Fibroblast of lung (primary cell): ENCODE measurements around the gene KNCN.

Experiments used
- EZH2 ChIP-seq: IDR thresholded peaks from 2 replicates; pipeline ENCODE4 v1.5.1; 2012; ENCODE audit warnings: low read length, control low read depth, mild to moderate bottlenecking; ENCODE audit errors: missing control alignments
- TF ChIP-seq, protein P1 (sequence below), 2 donors: IDR thresholded peaks in 1 of 2; conservative IDR thresholded peaks in 1 of 2; 1 replicate in 1 of 2; 2 replicates in 1 of 2; pipeline ENCODE4 v1.5.1; 2011 to 2012; ENCODE audit warnings: low read length in 2 of 2, control low read depth in 1 of 2, inconsistent platforms in 1 of 2, low read depth in 1 of 2, mild to moderate bottlenecking in 1 of 2

DNA sequence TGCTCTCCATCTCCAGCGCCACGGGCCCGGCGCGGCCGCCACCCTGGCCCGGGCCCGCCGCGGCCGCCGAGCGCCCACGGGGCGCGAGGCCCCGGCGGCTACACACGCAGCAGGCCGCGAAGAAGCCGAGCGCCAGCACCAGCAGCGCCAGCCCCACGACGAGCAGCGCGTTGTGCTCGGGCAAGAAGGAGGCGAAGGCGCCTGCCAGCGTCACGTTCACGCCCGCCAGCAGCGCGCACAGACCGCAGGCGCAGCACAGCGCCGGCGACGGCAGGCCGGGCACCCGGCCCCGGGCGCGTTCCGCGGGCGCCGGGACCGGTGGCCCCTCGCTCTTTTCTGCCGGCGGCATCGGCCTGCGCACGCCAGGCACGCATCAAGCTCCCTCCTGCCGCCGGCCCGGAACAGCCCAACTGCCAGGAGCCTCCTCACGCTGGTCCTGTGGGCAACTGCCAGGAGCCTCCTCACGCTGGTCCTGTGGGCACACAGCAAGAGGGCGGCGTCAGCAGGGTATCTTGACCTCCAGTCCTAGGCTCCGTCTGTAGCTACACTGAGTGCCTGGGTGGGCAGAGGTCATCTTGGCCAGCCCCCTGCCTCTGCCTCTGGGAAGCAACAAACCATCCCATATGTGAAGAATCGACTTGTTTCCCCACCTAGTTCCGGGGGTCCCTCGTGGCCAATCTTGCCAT is 18.1 kb downstream of the KNCN start:
- TF ChIP-seq, protein P1, sequence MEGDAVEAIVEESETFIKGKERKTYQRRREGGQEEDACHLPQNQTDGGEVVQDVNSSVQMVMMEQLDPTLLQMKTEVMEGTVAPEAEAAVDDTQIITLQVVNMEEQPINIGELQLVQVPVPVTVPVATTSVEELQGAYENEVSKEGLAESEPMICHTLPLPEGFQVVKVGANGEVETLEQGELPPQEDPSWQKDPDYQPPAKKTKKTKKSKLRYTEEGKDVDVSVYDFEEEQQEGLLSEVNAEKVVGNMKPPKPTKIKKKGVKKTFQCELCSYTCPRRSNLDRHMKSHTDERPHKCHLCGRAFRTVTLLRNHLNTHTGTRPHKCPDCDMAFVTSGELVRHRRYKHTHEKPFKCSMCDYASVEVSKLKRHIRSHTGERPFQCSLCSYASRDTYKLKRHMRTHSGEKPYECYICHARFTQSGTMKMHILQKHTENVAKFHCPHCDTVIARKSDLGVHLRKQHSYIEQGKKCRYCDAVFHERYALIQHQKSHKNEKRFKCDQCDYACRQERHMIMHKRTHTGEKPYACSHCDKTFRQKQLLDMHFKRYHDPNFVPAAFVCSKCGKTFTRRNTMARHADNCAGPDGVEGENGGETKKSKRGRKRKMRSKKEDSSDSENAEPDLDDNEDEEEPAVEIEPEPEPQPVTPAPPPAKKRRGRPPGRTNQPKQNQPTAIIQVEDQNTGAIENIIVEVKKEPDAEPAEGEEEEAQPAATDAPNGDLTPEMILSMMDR (conservative IDR thresholded peaks at IDR 0.05 in 1 of 2, IDR thresholded peaks at IDR 0.05 in 1 of 2; ENCODE audit: low read depth in 1 of 2, low read length in 2 of 2), result no peak
- no peak for TF ChIP-seq EZH2
